HepG2 (cell line): ENCODE results near the gene CYB5D1. TPM values are rescaled to one million over a fixed set of nuclear protein-coding genes. Genes with fewer than 3 reads are reported as not detected.
A peak's percentile ranks its signal among the peaks of the same experiment; 100 is the strongest.

Experiments used
- HDAC6 ChIP-seq: fragments of 200-600 bp; sonication (generic); IDR thresholded peaks from 2 replicates; pipeline ENCODE4 v1.7.0; 2017; ENCODE audit warnings: mild to moderate bottlenecking, antibody characterized with exemption, low read length, low read depth
- HNRNPLL ChIP-seq: fragments of 200-400 bp; formaldehyde crosslinking; IDR thresholded peaks from 2 replicates; pipeline ENCODE4 v1.6.1; 2017; ENCODE audit warnings: mild to moderate bottlenecking, low read depth, low read length; ENCODE audit not compliant: poor library complexity, severe bottlenecking
- PCBP1 ChIP-seq: fragments of 200-400 bp; formaldehyde crosslinking; IDR thresholded peaks from 2 replicates; pipeline ENCODE4 v1.6.1; 2017; ENCODE audit warnings: mild to moderate bottlenecking, low read depth, low read length, borderline replicate concordance
- REPIN1 ChIP-seq: sonication (generic); formaldehyde crosslinking; IDR thresholded peaks from 2 replicates; pipeline ENCODE4 v1.8.0; 2022; ENCODE audit warnings: missing genetic modification reagents, low read depth, mild to moderate bottlenecking, borderline replicate concordance
- TAF15 ChIP-seq: fragments of 200-400 bp; formaldehyde crosslinking; IDR thresholded peaks from one replicate; pipeline ENCODE4 v1.6.1; 2018; ENCODE audit warnings: mild to moderate bottlenecking, low read depth, low read length; ENCODE audit not compliant: poor library complexity, severe bottlenecking
- TBP ChIP-seq: sonication (generic); formaldehyde crosslinking; IDR thresholded peaks from 2 replicates; pipeline ENCODE4 v1.5.0; 2020; ENCODE audit warnings: missing genetic modification reagents
- U2AF2 ChIP-seq: fragments of 200-400 bp; formaldehyde crosslinking; IDR thresholded peaks from 2 replicates; pipeline ENCODE4 v1.6.1; 2017; ENCODE audit warnings: low read depth, mild to moderate bottlenecking, low read length
- polyA plus RNA-seq, 8 experiments: library from polyadenylated mRNA; depleted of rRNA in 3 of 8; stranded (reverse) in 7 of 8; unstranded in 1 of 8; fragments of >200 nt; fragmentation: Illumina TruSeq in 4 of 8; extraction: Trizol in 4 of 8; gene quantifications; 2 replicates each; pipeline versions ENCODE4 v1.2.1 to v1.2.3, GENCODE V29; 2011 to 2016; ENCODE audit warnings: low read depth in 4 of 8, missing spikeins in 1 of 8, mixed read lengths in 1 of 8; ENCODE audit not compliant: insufficient read depth in 1 of 8
- total RNA-seq, 5 experiments: library from RNA; depleted of rRNA; stranded (reverse); fragments of >200 nt; fragmentation: Illumina TruSeq; extraction: Trizol; gene quantifications; 2 replicates each; pipeline ENCODE4 v1.2.3, GENCODE V29; 2016; ENCODE audit warnings: low read depth in 1 of 5
- TF ChIP-seq, protein P1 (sequence below): sonication (generic); formaldehyde crosslinking; IDR thresholded peaks from 2 replicates; pipeline ENCODE4 v1.4.0; 2020; ENCODE audit warnings: missing genetic modification reagents, borderline replicate concordance
- TF ChIP-seq, protein P2 (sequence below): sonication (generic); formaldehyde crosslinking; IDR thresholded peaks from 2 replicates; pipeline ENCODE4 v1.8.0; 2022; ENCODE audit warnings: mild to moderate bottlenecking, missing genetic modification reagents; ENCODE audit not compliant: insufficient replicate concordance
- TF ChIP-seq, protein P3 (sequence below): sonication (generic); formaldehyde crosslinking; IDR thresholded peaks from 2 replicates; pipeline ENCODE4 v1.8.0; 2022; ENCODE audit warnings: mild to moderate bottlenecking, missing genetic modification reagents, moderate library complexity
- TF ChIP-seq, protein P4 (sequence below): sonication (generic); formaldehyde crosslinking; IDR thresholded peaks from 2 replicates; pipeline ENCODE4 v1.5.0; 2020; ENCODE audit warnings: mild to moderate bottlenecking, low read depth, missing genetic modification reagents, borderline replicate concordance
- TF ChIP-seq, protein P5 (sequence below): IDR thresholded peaks from 2 replicates; pipeline ENCODE4 v1.6.1; 2012; ENCODE audit warnings: inconsistent platforms
- TF ChIP-seq, protein P6 (sequence below): fragments of 450-650 bp; IDR thresholded peaks from 2 replicates; pipeline ENCODE4 v1.6.1; 2016
- TF ChIP-seq, protein P7 (sequence below): sonication (generic); formaldehyde crosslinking; IDR thresholded peaks from 2 replicates; pipeline ENCODE4 v1.5.1; 2020; ENCODE audit warnings: mild to moderate bottlenecking, missing genetic modification reagents, moderate library complexity

Gene CYB5D1
- total and polyA plus RNA-seq, 2 of the 13 experiments (the other 11 are each of a cell fraction or from before 2014, with no cell fraction given) = 8.9 to 17.0 TPM

DNA sequence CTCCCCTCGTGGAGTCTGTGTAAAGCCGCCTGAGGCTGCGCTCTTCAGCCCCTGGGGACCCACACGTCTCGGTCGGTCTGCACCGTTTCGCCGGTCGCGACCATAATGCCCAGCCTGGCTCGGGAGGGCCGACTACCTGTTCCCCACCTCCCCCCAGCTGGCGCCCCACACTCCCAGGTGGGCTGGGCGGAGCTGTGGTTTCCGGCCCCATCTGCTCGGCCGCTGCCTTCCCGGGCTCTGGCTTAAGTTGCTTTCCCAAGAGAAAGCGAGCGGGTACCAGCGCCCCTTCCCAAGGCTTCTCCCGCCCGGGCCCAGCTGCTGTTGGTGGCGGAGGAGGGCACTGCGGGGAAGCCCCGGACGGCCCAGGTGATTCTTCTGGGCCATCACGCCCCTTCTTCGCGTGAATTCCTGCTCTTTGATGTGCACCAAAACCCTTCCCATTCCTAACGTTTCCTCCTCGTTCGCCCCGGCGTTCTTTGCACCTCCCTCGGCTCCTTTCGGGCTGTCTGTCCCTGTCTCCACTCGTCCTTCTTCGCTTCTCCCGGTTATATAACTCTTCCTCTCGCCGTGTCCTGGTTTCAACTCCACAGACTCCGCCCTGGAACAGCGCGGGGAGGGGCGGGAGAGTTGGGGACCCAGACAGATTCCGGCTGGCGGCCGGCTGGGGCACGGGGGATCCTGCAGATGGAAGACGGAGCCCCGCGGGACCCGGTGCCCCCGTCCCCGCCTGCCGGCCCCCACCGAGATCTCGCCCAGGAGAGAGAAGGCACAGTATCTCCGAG, 21.8 kb upstream of the CYB5D1 start (continued):
- TF ChIP-seq PCBP1 = no peak
- TF ChIP-seq, protein P1, sequence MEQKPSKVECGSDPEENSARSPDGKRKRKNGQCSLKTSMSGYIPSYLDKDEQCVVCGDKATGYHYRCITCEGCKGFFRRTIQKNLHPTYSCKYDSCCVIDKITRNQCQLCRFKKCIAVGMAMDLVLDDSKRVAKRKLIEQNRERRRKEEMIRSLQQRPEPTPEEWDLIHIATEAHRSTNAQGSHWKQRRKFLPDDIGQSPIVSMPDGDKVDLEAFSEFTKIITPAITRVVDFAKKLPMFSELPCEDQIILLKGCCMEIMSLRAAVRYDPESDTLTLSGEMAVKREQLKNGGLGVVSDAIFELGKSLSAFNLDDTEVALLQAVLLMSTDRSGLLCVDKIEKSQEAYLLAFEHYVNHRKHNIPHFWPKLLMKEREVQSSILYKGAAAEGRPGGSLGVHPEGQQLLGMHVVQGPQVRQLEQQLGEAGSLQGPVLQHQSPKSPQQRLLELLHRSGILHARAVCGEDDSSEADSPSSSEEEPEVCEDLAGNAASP (CRISPR knock-in tag) = peak; percentile 99
- TF ChIP-seq HDAC6 = no peak
- no peak for TF ChIP-seq U2AF2
- TF ChIP-seq, protein P2, sequence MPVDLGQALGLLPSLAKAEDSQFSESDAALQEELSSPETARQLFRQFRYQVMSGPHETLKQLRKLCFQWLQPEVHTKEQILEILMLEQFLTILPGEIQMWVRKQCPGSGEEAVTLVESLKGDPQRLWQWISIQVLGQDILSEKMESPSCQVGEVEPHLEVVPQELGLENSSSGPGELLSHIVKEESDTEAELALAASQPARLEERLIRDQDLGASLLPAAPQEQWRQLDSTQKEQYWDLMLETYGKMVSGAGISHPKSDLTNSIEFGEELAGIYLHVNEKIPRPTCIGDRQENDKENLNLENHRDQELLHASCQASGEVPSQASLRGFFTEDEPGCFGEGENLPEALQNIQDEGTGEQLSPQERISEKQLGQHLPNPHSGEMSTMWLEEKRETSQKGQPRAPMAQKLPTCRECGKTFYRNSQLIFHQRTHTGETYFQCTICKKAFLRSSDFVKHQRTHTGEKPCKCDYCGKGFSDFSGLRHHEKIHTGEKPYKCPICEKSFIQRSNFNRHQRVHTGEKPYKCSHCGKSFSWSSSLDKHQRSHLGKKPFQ (CRISPR knock-in tag) = no peak
- TF ChIP-seq, protein P3, sequence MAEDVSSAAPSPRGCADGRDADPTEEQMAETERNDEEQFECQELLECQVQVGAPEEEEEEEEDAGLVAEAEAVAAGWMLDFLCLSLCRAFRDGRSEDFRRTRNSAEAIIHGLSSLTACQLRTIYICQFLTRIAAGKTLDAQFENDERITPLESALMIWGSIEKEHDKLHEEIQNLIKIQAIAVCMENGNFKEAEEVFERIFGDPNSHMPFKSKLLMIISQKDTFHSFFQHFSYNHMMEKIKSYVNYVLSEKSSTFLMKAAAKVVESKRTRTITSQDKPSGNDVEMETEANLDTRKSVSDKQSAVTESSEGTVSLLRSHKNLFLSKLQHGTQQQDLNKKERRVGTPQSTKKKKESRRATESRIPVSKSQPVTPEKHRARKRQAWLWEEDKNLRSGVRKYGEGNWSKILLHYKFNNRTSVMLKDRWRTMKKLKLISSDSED (CRISPR knock-in tag) = no peak
- peak; percentile 67 for TF ChIP-seq TAF15
- TF ChIP-seq, protein P4, sequence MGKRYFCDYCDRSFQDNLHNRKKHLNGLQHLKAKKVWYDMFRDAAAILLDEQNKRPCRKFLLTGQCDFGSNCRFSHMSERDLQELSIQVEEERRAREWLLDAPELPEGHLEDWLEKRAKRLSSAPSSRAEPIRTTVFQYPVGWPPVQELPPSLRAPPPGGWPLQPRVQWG (CRISPR knock-in tag) = no peak
- no peak for TF ChIP-seq HNRNPLL
- TF ChIP-seq, protein P5, sequence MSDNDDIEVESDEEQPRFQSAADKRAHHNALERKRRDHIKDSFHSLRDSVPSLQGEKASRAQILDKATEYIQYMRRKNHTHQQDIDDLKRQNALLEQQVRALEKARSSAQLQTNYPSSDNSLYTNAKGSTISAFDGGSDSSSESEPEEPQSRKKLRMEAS = peak; percentile 16; the same call in 1 of the 2 replicates
- TF ChIP-seq, protein P6, sequence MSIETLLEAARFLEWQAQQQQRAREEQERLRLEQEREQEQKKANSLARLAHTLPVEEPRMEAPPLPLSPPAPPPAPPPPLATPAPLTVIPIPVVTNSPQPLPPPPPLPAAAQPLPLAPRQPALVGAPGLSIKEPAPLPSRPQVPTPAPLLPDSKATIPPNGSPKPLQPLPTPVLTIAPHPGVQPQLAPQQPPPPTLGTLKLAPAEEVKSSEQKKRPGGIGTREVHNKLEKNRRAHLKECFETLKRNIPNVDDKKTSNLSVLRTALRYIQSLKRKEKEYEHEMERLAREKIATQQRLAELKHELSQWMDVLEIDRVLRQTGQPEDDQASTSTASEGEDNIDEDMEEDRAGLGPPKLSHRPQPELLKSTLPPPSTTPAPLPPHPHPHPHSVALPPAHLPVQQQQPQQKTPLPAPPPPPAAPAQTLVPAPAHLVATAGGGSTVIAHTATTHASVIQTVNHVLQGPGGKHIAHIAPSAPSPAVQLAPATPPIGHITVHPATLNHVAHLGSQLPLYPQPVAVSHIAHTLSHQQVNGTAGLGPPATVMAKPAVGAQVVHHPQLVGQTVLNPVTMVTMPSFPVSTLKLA = no peak
- peak; percentile 56; the same call in 1 of the 2 replicates for TF ChIP-seq TBP (CRISPR knock-in tag)
- peak; percentile 16; the same call in 1 of the 2 replicates for TF ChIP-seq REPIN1 (CRISPR knock-in tag)
- TF ChIP-seq, protein P7, sequence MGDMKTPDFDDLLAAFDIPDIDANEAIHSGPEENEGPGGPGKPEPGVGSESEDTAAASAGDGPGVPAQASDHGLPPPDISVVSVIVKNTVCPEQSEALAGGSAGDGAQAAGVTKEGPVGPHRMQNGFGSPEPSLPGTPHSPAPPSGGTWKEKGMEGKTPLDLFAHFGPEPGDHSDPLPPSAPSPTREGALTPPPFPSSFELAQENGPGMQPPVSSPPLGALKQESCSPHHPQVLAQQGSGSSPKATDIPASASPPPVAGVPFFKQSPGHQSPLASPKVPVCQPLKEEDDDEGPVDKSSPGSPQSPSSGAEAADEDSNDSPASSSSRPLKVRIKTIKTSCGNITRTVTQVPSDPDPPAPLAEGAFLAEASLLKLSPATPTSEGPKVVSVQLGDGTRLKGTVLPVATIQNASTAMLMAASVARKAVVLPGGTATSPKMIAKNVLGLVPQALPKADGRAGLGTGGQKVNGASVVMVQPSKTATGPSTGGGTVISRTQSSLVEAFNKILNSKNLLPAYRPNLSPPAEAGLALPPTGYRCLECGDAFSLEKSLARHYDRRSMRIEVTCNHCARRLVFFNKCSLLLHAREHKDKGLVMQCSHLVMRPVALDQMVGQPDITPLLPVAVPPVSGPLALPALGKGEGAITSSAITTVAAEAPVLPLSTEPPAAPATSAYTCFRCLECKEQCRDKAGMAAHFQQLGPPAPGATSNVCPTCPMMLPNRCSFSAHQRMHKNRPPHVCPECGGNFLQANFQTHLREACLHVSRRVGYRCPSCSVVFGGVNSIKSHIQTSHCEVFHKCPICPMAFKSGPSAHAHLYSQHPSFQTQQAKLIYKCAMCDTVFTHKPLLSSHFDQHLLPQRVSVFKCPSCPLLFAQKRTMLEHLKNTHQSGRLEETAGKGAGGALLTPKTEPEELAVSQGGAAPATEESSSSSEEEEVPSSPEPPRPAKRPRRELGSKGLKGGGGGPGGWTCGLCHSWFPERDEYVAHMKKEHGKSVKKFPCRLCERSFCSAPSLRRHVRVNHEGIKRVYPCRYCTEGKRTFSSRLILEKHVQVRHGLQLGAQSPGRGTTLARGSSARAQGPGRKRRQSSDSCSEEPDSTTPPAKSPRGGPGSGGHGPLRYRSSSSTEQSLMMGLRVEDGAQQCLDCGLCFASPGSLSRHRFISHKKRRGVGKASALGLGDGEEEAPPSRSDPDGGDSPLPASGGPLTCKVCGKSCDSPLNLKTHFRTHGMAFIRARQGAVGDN (CRISPR knock-in tag) = peak; percentile 61
